Duodenal mucosa (tissue), 2 donors: ENCODE measurements around the gene PF4V1.

Experiments used
- H3K27ac ChIP-seq: one replicate; pipeline ENCODE4 v1.7.0; 2013; ENCODE audit warnings: low read depth, low read length
- H3K27me3 ChIP-seq, 2 donors: one replicate each; pipeline ENCODE4 v1.7.0; 2013; ENCODE audit warnings: low read length in 2 of 2, control low read depth in 1 of 2; ENCODE audit not compliant: insufficient read depth in 2 of 2, control insufficient read depth in 1 of 2
- H3K36me3 ChIP-seq, 2 donors: one replicate each; pipeline ENCODE4 v1.7.0; 2013; ENCODE audit warnings: low read length in 2 of 2, control low read depth in 1 of 2; ENCODE audit not compliant: insufficient read depth in 2 of 2, control insufficient read depth in 1 of 2
- H3K4me1 ChIP-seq, 2 donors: one replicate each; pipeline ENCODE4 v1.7.0; 2013; ENCODE audit warnings: low read length in 2 of 2, control low read depth in 1 of 2; ENCODE audit not compliant: insufficient read depth in 2 of 2, control insufficient read depth in 1 of 2
- H3K4me3 ChIP-seq, 2 donors: one replicate each; pipeline ENCODE4 v1.7.0; 2013; ENCODE audit warnings: low read length in 2 of 2, low read depth in 1 of 2
- H3K9ac ChIP-seq, 2 donors: one replicate each; pipeline ENCODE4 v1.7.0; 2013; ENCODE audit warnings: low read length in 2 of 2, low read depth in 1 of 2
- H3K9me3 ChIP-seq, 2 donors: one replicate each; pipeline ENCODE4 v1.7.0; 2013; ENCODE audit warnings: low read length in 2 of 2, control low read depth in 1 of 2; ENCODE audit not compliant: control insufficient read depth in 1 of 2

The PF4V1 gene

GRCh38 chr4:73902038-73902637 lies 49.0 kb downstream of the PF4V1 start:
- H3K27me3 ChIP-seq, result no peaks in the 10 kb centered on the region
- no peaks in the 10 kb centered on the region for H3K4me1 ChIP-seq
- H3K36me3 ChIP-seq, result no peaks in the 10 kb centered on the region
- no peaks in the 10 kb centered on the region for H3K9me3 ChIP-seq
- no peak overlapping the region for H3K4me3 ChIP-seq
- H3K27ac ChIP-seq, result no peak overlapping the region
- H3K9ac ChIP-seq, result no peak overlapping the region

GRCh38 chr4:73902817-73903547 lies 49.9 kb downstream of the PF4V1 start:
- Histone ChIP-seq H3K27me3 (no peaks in the 10 kb centered on the region), H3K27ac (no peak overlapping the region), H3K9me3 (no peaks in the 10 kb centered on the region), H3K36me3 (no peaks in the 10 kb centered on the region), H3K4me3 (no peak overlapping the region), H3K4me1 (no peaks in the 10 kb centered on the region), H3K9ac (no peak overlapping the region)
